Naive thymus-derived CD4-positive, alpha-beta T cell (primary cell): Measurements from ENCODE around the gene SLC25A41. TPM values are rescaled to one million over a fixed set of nuclear protein-coding genes. Genes with fewer than 3 reads are reported as not detected.

ENCODE experiments used
- ATAC-seq: fragments of 150-1000 bp; cut with Tn5 transposase; 2 replicates; pipeline ENCODE4 v1.10.0; 2021; ENCODE audit warnings: mild to moderate bottlenecking, moderate library complexity
- CTCF ChIA-PET: fragments of 350-600 bp; sonication (Branson Sonifier 250); formaldehyde crosslinking; loops from one replicate; lab custom pipeline; 2021; ENCODE audit warnings: antibody characterized with exemption; lab: Charles Lee
- POLR2A ChIA-PET: fragments of 350-600 bp; sonication (Branson Sonifier 250); formaldehyde crosslinking; loops from one replicate; lab custom pipeline; 2021; ENCODE audit warnings: antibody characterized with exemption, inconsistent platforms; lab: Charles Lee
- DNase-seq, 9 donors: peaks; one replicate each; pipeline versions ENCODE4 v3.0.0 to v3.0.0-alpha.2; 2020 to 2022; ENCODE audit warnings: mixed read lengths in 1 of 9
- H3K27ac ChIP-seq: one replicate; pipeline ENCODE4 v1.7.0; 2013; ENCODE audit warnings: mild to moderate bottlenecking, low read depth, low read length, moderate library complexity
- H3K27me3 ChIP-seq, 2 donors: one replicate each; pipeline ENCODE4 v1.7.0; 2013; ENCODE audit warnings: low read length in 2 of 2, mild to moderate bottlenecking in 2 of 2, moderate library complexity in 2 of 2; ENCODE audit not compliant: control insufficient read depth in 2 of 2, insufficient read depth in 2 of 2
- H3K36me3 ChIP-seq, 3 experiments: 1 replicate in 2 of 3; 2 replicates in 1 of 3; pipeline ENCODE4 v1.7.0; 2013; ENCODE audit warnings: low read length in 3 of 3, mild to moderate bottlenecking in 3 of 3, moderate library complexity in 1 of 3; ENCODE audit not compliant: insufficient read depth in 3 of 3, control insufficient read depth in 2 of 3
- H3K4me1 ChIP-seq, 2 donors: one replicate each; pipeline ENCODE4 v1.7.0; 2013; ENCODE audit warnings: low read length in 2 of 2, mild to moderate bottlenecking in 2 of 2, moderate library complexity in 1 of 2; ENCODE audit not compliant: control insufficient read depth in 2 of 2, insufficient read depth in 2 of 2
- H3K4me3 ChIP-seq: 2 replicates; pipeline ENCODE4 v1.7.0; 2013; ENCODE audit warnings: mild to moderate bottlenecking, low read length
- H3K9me3 ChIP-seq, 3 experiments: 1 replicate in 2 of 3; 2 replicates in 1 of 3; pipeline ENCODE4 v1.7.0; 2013; ENCODE audit warnings: low read length in 3 of 3; ENCODE audit not compliant: control insufficient read depth in 2 of 3
- H3K27ac Mint-ChIP-seq, 9 donors: one replicate each; pipeline ENCODE4 v1.8.0; 2020 to 2022; ENCODE audit warnings: mixed read lengths in 9 of 9, mild to moderate bottlenecking in 8 of 9, moderate library complexity in 5 of 9, inconsistent platforms in 2 of 9
- H3K27me3 Mint-ChIP-seq, 5 donors: one replicate each; pipeline ENCODE4 v1.8.0; 2021 to 2022; ENCODE audit warnings: mixed read lengths in 5 of 5, mild to moderate bottlenecking in 1 of 5
- H3K36me3 Mint-ChIP-seq, 5 donors: one replicate each; pipeline ENCODE4 v1.8.0; 2020 to 2022; ENCODE audit warnings: mixed read lengths in 5 of 5, mild to moderate bottlenecking in 3 of 5, inconsistent platforms in 1 of 5
- H3K4me1 Mint-ChIP-seq, 7 donors: one replicate each; pipeline ENCODE4 v1.8.0; 2020 to 2022; ENCODE audit warnings: mixed read lengths in 7 of 7, mild to moderate bottlenecking in 3 of 7, inconsistent platforms in 1 of 7
- H3K4me3 Mint-ChIP-seq, 10 donors: one replicate each; pipeline ENCODE4 v1.8.0; 2020 to 2022; ENCODE audit warnings: mild to moderate bottlenecking in 10 of 10, mixed read lengths in 10 of 10, moderate library complexity in 6 of 10, inconsistent platforms in 2 of 10
- H3K9me3 Mint-ChIP-seq, 11 donors: one replicate each; pipeline ENCODE4 v1.8.0; 2020 to 2022; ENCODE audit warnings: mixed read lengths in 11 of 11, mild to moderate bottlenecking in 4 of 11, inconsistent platforms in 1 of 11, moderate library complexity in 1 of 11
- intact Hi-C, 2 donors: fragments of 100-400 bp; cut with micrococcal nuclease; formaldehyde crosslinking; loops; one replicate each; pipeline ENCODE4 v1.15.1; 2023
- polyA plus RNA-seq, 2 donors: library from polyadenylated mRNA; unstranded; fragments of 300-500 nt; fragmentation: Illumina TruSeq; gene quantifications; one replicate each; pipeline ENCODE4 v1.2.3, GENCODE V29; 2021
- total RNA-seq, 6 experiments: library from RNA in 5 of 6; stranded (reverse) in 5 of 6; gene quantifications; 1 replicate in 5 of 6; 2 replicates in 1 of 6; pipeline ENCODE4 v1.2.3 and lab custom pipeline; 2021 to 2026

The SLC25A41 gene
- total and polyA plus RNA-seq, 7 experiments from 2014 or later: 0.32 TPM; not detected in 6

GRCh38 chr19:6421075-6422014 lies 12.2 kb downstream of the SLC25A41 start:
- intact Hi-C loops: loop anchor here in 1 of 2 donors (10.0 kb wide), 1 partner anchor 63 kb away; the partner anchor contains the start of gene DENND1C
- peaks cover 0 to 24% (median 3%) of the 10 kb centered on the region in 5 donors for H3K36me3 Mint-ChIP-seq

GRCh38 chr19:6418562-6418932 lies 15.0 kb downstream of the SLC25A41 start:
- peaks cover 0 to 32% (median 6%) of the 10 kb centered on the region in 5 donors for H3K36me3 Mint-ChIP-seq
- ChIA-PET CTCF (no interaction called here), POLR2A (interaction anchor here (0.9 kb wide), 1 partner anchor 26 kb away, joined by 3 read pairs; the partner anchor contains the start of gene GTF2F1)
- H3K4me3 ChIP-seq: no peak overlapping the region
- intact Hi-C loops: no loop called here
- H3K27ac Mint-ChIP-seq: no peak overlapping the region
- no peaks in the 10 kb centered on the region for H3K27me3 ChIP-seq
- H3K4me1 ChIP-seq: peaks cover 6 to 9% of the 10 kb centered on the region in 2 donors
- H3K9me3 Mint-ChIP-seq: no peaks in the 10 kb centered on the region
- H3K36me3 ChIP-seq: peaks cover 27 to 85% (median 32%) of the 10 kb centered on the region in 3 experiments
- H3K27ac ChIP-seq: no peak overlapping the region
- H3K4me3 Mint-ChIP-seq: no peak overlapping the region
- no peak for ATAC-seq
- H3K9me3 ChIP-seq: no peaks in the 10 kb centered on the region
- no peak for DNase-seq
- peaks cover 17 to 27% (median 24%) of the 10 kb centered on the region in 7 donors for H3K4me1 Mint-ChIP-seq
- no peaks in the 10 kb centered on the region for H3K27me3 Mint-ChIP-seq

More at GRCh38 chr19:6421075-6422014, 12.2 kb downstream of the SLC25A41 start:
- Histone ChIP-seq H3K27me3 (no peaks in the 10 kb centered on the region), H3K4me3 (no peak overlapping the region), H3K36me3 (peaks cover 24 to 61% (median 32%) of the 10 kb centered on the region in 3 experiments), H3K27ac (no peak overlapping the region), H3K4me1 (peaks cover 15 to 22% of the 10 kb centered on the region in 2 donors), H3K9me3 (no peaks in the 10 kb centered on the region)
- POLR2A ChIA-PET: interaction anchor here (0.6 to 1.1 kb wide), 2 partner anchors 28 to 49 kb away, joined by 4 read pairs; partner anchors contain the start of genes ALKBH7 and GTF2F1
- Mint-ChIP-seq H3K4me3 (peak overlapping the region in 1 of 10 donors; percentile 51), H3K27me3 (no peaks in the 10 kb centered on the region), H3K27ac (peak overlapping the region in 4 of 9 donors; percentile 43 to 89 (median 74)), H3K4me1 (peaks cover 18 to 42% (median 41%) of the 10 kb centered on the region in 7 donors), H3K9me3 (no peaks in the 10 kb centered on the region)
- DNase-seq: no peak
- no peak for ATAC-seq
- CTCF ChIA-PET: interaction anchor here (0.5 to 0.9 kb wide), 2 partner anchors 9 to 392 kb away, joined by 3 read pairs; no protein-coding TSS in a partner anchor

GRCh38 chr19:6417713-6418561 lies 15.6 kb downstream of the SLC25A41 start:
- Mint-ChIP-seq H3K4me3 (no peak overlapping the region), H3K27ac (no peak overlapping the region), H3K36me3 (peaks cover 0 to 32% (median 6%) of the 10 kb centered on the region in 5 donors), H3K9me3 (no peaks in the 10 kb centered on the region), H3K4me1 (peaks cover 11 to 21% (median 18%) of the 10 kb centered on the region in 7 donors), H3K27me3 (no peaks in the 10 kb centered on the region)
- Histone ChIP-seq H3K36me3 (peaks cover 27 to 85% (median 32%) of the 10 kb centered on the region in 3 experiments), H3K4me3 (no peak overlapping the region), H3K9me3 (no peaks in the 10 kb centered on the region), H3K27ac (no peak overlapping the region), H3K27me3 (no peaks in the 10 kb centered on the region), H3K4me1 (peaks cover under 1 to 3% of the 10 kb centered on the region in 2 donors)
- ATAC-seq (no peak), DNase-seq (no peak)
- intact Hi-C loops: no loop called here
- ChIA-PET POLR2A (interaction anchor here (0.9 kb wide), 1 partner anchor 25 kb away, joined by 3 read pairs; the partner anchor contains the start of gene GTF2F1), CTCF (no interaction called here)

- Histone ChIP-seq H3K9me3 (no peaks in the 10 kb centered on the region), H3K27ac (no peak overlapping the region), H3K27me3 (no peaks in the 10 kb centered on the region), H3K36me3 (peaks cover 27 to 79% (median 32%) of the 10 kb centered on the region in 3 experiments), H3K4me1 (no peaks in the 10 kb centered on the region), H3K4me3 (no peak overlapping the region)
- intact Hi-C loops: no loop called here
- H3K4me1 Mint-ChIP-seq: peaks cover under 1 to 10% (median 7%) of the 10 kb centered on the region in 7 donors
- POLR2A ChIA-PET: no interaction called here
- H3K36me3 Mint-ChIP-seq: peaks cover 0 to 24% (median 6%) of the 10 kb centered on the region in 5 donors
- H3K9me3 Mint-ChIP-seq: no peaks in the 10 kb centered on the region
- CTCF ChIA-PET: no interaction called here
- H3K27me3 Mint-ChIP-seq: no peaks in the 10 kb centered on the region
- DNase-seq (no peak), ATAC-seq (no peak)
- H3K4me3 Mint-ChIP-seq: no peak overlapping the region
- peak overlapping the region in 1 of 9 donors; percentile 14 for H3K27ac Mint-ChIP-seq
These were observed 16.7 kb downstream of the SLC25A41 start for GRCh38 chr19:6416658-6417405.

GRCh38 chr19:6415591-6416190 lies 17.9 kb downstream of the SLC25A41 start:
- no peaks in the 10 kb centered on the region for H3K9me3 Mint-ChIP-seq

More at GRCh38 chr19:6415591-6416190, 17.9 kb downstream of the SLC25A41 start:
- ATAC-seq: no peak
- H3K4me3 Mint-ChIP-seq: peak overlapping the region in 1 of 10 donors; percentile 41
- POLR2A ChIA-PET: no interaction called here
- DNase-seq: no peak
- no peaks in the 10 kb centered on the region for H3K27me3 Mint-ChIP-seq
- Histone ChIP-seq H3K4me3 (no peak overlapping the region), H3K9me3 (no peaks in the 10 kb centered on the region), H3K27me3 (no peaks in the 10 kb centered on the region), H3K4me1 (no peaks in the 10 kb centered on the region), H3K27ac (no peak overlapping the region), H3K36me3 (peaks cover 27 to 67% (median 32%) of the 10 kb centered on the region in 3 experiments)
- intact Hi-C loops: no loop called here
- no peak overlapping the region for H3K27ac Mint-ChIP-seq
- peaks cover 0 to 2% (median 0%) of the 10 kb centered on the region in 7 donors for H3K4me1 Mint-ChIP-seq
- H3K36me3 Mint-ChIP-seq: peaks cover 0 to 19% (median 4%) of the 10 kb centered on the region in 5 donors
- CTCF ChIA-PET: no interaction called here
